Dermis microvascular lymphatic vessel endothelial cell (primary cell): ENCODE measurements around the gene SPEN. TPM values are rescaled to one million over a fixed set of nuclear protein-coding genes. Genes with fewer than 3 reads are reported as not detected.
"Not testable (repeated sequence)": the region's sequence is repeated elsewhere in the genome, so short reads cannot be mapped to it uniquely, and the experiment has no call there.

Experiments
- DNase-seq, 2 donors: peaks; one replicate each; pipeline versions ENCODE4 v3.0.0 to v3.0.0-alpha.2; 2010; ENCODE audit warnings: low read depth in 2 of 2
- total RNA-seq: library from RNA; depleted of rRNA; stranded (reverse); fragments of >200 nt; gene quantifications from 2 replicates; pipeline ENCODE4 v1.2.1, GENCODE V29; 2014

The SPEN gene
- total RNA-seq, 1 donor from 2014 or later, result 10.8 TPM

DNA sequence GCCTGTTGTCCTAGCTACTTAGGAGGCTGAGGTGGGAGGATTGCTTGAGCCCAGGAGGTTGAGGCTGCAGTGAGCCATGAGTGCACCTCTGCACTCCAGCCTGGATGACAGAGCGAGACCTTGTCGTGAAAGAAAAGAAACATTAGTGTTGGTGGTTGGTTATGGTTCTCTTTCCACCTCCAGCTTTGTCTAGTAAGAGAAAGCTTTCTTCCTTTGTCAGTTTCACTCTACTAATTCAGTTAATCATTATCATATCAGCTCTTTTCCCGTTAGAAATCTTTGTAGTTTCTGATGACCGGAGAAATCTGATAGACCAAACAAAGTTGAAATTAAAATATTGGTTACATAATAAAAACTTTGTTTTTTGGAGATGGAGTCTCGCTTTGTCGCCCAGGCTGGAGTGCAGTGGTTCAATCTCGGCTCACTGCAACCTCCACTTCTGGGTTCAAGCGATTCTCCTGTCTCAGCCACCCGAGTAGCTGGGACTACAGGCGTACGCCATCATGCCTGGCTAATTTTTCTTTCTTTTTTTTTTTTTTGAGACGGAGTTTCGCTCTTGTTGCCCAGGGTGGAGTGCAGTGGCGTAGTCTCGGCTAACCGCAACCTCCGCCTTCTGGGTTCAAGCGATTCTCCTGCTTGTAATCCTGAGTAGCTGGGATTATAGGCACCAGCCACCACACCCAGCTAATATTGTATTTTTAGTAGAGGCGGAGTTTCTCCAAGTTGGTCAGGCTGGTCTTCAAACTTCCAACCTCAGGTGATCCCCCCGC, 49.5 kb downstream of the SPEN start:
- not testable (repeated sequence) for DNase-seq

DNA sequence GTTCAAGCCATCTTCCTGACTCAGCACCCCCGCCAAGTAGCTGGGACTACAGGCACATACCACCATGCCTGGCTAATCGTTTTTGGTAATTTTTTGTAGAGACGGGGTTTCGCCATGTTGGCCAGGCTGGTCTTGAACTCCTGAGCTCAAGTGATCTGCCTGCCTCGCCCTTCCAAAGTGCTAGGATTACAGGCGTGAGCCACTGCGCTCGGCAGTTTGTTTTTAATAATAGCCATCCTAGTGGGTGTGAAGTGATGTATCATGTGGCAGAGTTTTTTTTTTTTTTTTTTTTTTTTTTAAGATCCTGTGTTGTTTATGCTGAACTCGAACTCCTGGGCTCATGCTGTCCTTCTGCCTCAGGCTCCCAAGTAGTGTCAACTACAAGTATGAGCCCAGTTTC, 51.8 kb downstream of the SPEN start:
- no peak for DNase-seq

DNA sequence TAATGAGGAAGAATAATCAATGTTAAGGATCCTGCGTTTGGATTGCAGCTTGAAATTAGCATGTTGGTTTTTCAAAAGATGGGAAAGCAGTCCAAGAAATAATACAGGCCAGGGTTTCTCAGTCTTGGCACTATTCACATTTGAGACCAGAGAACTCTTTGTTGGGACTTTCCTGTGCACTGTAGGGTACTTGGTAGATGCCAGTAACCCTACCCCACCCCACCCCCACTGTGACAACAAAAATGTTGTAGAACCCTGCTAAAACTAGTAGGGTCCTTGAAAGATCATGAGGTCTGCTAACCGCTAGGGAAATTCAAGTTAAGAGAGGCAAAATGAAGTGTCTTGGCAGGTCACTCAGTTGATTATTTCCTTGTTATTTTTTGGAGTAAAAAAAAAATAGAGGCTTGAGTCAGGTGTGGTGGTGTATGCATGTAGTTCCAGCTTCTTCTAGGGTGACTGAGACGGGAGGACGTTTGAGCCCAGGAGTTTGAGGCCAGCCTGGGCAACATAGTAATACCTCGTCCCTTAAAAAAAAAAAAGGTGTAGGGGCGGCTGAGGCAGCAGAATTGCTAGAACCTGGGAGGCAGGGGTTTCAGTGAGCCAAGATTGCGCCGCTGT, 53.3 kb downstream of the SPEN start:
- no peak for DNase-seq

DNA sequence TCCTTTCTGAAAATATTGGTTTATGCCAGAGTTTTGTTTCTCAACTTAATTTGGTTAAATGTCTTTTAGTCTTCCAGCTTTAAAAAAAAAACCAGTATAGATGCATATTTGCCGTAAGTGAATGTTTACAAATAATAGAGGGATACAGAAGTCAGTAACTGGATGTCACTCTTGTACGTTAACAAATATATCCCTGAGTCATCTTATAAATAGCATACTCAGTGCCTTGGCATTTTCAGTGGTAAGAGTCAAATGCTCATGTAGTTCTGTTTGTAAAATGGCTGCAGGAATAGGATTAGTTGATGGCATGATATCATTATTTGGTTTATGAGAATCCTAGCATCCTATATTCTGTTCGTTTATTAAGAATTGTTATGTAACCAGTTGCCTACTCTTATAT, 55.4 kb downstream of the SPEN start:
- DNase-seq, result peak in 1 of 2 donors; percentile 24

DNA sequence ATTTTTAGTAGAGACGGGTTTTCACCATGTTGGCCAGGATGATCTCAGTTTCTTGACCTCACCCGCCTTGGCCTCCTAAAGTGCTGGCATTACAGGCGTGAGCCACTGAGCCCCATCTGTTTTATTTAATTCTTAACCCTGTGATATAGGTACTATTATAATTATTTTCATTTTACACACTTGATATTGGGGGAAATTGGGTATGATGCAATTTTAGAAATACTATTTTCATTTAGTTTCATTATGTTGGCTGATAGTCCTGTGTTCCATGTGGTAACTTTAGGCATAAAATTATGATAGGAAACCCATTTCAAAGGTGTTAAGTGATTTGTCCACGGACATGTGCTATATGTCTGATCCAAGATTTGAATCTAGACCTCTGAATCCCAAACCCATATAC, 61.1 kb downstream of the SPEN start:
- DNase-seq, result no peak

DNA sequence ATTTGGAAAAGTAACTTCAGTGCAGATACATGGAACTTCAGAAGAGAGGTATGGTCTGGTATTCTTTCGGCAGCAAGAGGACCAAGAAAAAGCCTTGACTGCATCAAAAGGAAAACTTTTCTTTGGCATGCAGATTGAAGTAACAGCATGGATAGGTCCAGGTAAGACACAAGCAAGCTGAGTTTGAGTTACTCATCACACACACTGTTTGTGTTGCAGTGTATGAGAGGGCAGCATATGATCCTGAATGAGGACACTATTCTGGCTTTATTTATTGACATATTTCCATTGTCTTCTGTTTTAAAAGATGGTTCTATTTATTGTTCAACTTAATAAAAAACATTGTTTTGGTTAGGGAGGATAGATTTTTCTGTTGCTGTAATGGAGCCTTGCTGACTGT, 63.6 kb downstream of the SPEN start:
- DNase-seq, result no peak

DNA sequence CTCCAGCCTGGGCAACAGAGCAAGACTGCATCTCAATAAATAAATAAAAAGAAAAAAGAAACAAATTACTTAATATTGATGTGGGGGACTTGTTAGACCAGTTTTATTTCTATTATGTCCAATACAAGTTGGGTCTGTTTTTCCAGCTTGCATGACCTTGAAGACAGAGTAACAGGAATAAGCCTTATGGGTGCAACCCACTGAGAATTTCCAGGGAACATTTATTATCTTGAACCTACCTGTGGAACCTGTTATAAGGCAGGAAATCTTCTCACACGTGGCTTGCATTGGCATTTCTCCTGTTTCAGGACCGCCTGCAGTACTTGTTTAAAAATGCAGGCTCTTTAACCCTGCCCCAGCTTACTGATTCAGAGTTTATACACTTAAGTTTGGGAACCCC, 64.4 kb downstream of the SPEN start:
- no peak for DNase-seq

DNA sequence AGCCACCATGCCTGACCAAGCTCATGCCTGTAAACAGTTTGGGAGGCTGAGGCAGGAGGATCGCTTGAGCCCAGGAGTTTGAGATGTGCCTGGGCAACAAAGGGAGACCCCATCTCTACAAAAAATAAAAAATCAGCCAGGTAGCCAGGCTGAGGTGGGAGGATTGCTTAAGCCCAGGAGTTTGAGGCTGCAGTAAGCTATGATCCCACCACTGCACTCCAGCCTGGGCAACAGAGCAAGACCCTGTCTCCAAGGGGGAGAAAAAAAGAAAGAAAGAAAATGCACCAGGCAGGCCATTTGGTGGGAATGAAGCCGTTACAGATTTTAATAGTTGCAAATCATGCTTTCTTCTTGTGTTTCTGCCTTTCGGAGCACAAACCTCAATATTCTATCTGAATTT, 66.1 kb downstream of the SPEN start:
- not testable (repeated sequence) for DNase-seq

DNA sequence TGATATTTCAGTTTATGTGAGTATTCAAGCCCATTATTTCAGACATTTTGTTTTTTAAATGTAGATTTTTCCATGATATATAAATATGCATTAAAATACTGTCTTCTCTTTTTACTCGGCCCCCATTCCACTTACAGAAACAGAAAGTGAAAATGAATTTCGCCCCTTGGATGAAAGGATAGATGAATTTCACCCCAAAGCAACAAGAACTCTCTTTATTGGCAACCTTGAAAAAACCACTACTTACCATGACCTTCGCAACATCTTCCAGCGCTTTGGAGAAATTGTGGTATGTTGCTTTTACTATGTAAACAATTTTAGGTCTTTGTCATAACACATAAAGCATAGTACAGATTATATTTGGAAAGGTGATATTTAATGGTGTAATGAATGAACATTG, 68.5 kb downstream of the SPEN start:
- DNase-seq, result peak in 1 of 2 donors; percentile 5

DNA sequence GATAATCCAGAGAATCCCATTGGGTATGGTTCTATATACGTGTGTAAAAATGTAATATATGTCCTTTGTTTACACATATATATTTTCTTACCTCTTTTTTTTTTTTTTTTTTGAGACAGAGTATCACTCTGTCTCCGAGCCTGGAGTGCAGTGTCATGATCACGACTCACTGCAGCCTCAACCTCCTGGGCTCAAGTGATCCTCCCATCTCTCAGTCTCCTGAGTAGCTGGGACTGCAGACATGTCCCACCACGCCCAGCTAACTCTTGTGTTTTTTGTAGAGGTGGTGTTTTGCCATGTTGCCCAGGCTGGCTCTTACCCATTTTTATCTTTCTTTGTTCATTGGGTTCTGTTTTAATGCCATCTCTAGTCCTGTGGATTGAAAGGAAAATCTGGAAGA, 68.9 kb downstream of the SPEN start:
- DNase-seq, result no peak

DNA sequence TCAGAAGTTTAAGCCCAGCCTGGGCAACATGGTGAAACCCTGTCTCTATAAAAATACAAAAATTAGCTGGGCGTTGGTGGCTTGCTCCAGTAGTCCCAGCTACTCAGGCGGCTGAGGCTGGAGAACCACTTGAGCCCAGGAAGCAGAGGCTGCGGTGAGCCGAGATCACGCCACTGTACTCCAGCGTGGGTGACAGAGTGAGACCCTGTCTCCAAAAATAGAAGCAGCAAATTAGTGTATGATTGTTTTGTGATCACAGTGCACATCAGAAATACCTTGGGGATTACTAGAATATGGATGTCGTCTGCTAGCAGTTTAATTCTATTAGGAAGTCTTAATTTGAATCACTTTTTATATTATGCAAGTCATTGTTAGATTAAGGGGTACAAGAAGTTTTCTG, 69.4 kb downstream of the SPEN start:
- no peak for DNase-seq

DNA sequence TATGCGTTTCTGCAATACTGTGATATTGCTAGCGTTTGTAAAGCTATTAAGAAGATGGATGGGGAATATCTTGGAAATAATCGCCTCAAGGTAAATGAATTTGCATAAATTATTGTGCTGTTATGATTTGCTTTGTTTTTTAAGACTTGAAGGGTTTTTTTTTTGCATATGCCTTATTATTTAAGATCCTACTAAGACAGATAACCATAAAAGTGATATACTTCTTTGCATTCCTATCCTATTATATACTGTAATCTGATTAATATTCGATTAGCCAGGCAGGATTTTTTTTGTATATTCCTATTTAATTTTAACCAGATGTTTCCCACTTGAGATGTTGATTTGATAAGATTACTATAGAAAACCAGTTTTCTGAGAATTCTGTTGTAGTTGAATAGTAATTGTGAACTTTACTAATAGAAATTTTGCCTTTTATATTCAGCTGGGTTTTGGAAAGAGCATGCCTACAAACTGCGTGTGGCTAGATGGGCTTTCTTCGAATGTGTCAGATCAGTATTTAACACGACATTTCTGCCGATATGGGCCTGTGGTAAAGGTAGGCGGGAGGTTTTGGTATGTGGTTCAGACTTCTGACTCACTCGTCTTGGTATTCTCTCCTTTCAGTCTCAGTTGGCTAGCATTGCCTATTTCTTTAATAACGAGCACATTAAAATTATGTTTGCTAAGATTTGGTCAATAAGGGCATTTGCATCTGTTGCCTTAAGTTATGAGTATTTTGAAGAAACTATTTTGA, 71.6 kb downstream of the SPEN start:
- DNase-seq, result no peak

DNA sequence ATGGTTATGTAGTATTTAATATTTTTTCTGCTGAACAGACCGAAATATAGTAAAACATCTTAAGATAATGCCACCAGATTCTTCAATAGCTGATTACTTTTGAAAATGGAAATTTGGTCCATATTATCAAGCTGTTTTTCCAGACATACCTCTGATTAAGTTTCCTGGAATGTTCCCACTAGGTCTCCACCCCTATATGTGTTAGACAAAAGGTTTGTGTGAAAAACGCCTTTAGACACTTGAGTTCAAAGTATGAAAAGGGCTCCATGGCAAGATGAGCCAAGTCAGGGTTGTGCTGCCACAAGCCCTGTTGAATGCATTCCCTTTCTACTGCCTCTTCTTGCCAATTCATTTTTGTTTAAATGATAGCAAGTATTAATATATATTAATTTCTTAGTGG, 75.7 kb downstream of the SPEN start:
- DNase-seq, result peak in 1 of 2 donors; percentile 51

DNA sequence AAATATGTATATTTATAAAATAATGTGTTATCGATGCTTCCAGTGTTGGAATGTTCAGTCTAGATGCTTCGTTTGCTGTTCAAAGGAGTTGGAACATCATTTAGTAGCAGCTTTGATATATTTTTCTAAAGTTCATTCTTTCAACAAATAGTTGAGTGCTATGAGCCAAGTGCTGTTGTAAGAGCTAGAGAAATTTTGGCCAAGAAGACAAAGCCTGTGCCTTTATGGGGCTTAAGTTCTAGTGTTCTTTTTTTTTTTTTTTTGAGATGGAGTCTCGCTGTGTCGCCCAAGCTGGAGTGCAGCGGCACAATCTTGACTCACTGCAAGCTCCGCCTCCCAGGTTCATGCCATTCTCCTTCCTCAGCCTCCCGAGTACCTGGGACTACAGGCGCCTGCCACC, 78.9 kb downstream of the SPEN start:
- DNase-seq, result not testable (repeated sequence)

DNA sequence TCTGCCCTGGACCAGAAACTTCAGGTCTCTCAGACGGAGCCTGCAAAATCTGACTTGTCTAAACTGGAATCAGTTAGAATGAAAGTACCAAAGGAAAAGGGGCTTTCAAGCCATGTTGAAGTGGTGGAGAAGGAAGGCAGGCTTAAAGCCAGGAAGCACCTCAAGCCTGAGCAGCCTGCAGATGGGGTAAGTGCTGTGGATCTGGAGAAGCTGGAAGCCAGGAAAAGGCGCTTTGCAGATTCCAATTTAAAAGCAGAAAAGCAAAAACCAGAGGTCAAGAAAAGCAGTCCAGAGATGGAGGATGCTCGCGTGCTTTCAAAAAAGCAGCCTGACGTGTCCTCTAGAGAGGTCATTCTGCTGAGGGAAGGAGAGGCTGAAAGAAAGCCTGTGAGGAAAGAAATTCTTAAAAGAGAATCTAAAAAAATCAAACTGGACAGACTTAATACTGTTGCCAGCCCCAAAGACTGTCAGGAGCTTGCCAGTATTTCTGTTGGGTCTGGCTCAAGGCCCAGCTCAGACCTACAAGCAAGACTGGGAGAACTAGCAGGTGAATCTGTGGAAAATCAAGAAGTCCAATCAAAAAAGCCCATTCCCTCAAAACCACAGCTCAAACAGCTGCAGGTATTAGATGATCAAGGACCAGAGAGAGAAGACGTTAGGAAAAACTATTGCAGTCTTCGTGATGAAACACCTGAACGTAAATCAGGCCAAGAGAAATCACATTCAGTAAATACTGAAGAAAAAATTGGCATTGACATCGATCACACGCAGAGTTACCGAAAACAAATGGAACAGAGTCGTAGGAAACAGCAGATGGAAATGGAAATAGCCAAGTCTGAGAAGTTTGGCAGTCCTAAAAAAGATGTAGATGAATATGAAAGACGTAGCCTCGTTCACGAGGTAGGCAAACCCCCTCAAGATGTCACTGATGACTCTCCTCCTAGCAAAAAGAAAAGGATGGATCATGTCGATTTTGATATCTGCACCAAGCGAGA, 81.8 kb downstream of the SPEN start:
- DNase-seq, result no peak

DNA sequence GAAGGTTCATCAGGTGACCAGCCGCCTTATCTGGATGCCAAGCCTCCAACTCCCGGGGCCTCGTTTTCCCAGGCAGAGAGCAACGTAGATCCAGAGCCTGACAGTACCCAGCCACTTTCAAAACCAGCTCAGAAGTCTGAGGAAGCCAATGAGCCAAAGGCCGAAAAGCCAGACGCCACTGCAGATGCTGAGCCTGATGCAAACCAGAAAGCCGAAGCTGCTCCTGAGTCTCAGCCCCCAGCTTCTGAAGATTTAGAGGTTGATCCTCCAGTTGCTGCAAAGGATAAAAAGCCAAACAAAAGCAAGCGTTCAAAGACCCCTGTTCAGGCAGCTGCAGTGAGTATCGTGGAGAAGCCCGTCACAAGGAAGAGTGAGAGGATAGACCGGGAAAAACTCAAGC, 83.9 kb downstream of the SPEN start:
- no peak for DNase-seq

DNA sequence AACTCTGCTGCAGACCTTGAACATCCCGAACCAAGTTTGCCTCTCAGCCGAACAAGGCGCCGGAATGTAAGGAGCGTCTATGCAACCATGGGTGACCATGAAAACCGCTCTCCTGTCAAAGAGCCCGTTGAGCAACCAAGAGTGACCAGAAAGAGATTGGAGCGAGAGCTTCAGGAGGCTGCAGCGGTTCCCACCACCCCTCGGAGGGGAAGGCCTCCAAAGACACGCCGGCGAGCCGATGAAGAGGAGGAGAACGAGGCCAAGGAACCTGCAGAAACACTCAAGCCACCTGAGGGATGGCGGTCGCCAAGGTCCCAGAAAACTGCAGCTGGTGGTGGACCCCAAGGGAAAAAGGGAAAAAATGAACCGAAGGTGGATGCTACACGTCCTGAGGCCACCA, 84.4 kb downstream of the SPEN start:
- DNase-seq, result no peak

DNA sequence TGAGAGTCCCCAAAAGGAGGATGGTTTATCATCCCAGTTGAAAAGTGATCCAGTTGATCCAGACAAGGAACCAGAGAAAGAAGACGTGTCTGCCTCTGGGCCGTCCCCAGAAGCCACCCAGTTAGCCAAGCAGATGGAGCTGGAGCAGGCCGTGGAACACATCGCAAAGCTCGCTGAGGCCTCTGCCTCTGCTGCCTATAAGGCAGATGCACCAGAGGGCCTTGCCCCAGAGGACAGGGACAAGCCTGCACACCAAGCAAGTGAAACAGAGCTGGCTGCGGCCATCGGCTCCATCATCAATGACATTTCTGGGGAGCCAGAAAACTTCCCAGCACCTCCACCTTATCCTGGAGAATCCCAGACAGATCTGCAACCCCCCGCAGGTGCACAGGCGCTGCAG, 85.1 kb downstream of the SPEN start:
- no peak for DNase-seq

DNA sequence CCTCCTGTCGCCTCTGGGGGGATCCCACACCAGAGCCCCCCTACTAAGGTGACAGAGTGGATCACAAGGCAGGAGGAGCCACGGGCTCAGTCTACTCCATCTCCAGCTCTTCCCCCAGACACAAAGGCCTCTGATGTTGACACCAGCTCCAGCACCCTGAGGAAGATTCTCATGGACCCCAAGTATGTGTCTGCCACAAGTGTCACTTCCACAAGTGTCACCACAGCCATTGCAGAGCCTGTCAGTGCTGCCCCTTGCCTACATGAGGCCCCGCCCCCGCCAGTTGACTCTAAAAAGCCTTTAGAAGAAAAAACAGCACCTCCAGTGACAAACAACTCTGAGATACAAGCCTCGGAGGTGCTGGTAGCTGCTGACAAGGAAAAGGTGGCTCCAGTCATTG, 86.2 kb downstream of the SPEN start:
- DNase-seq, result no peak

DNA sequence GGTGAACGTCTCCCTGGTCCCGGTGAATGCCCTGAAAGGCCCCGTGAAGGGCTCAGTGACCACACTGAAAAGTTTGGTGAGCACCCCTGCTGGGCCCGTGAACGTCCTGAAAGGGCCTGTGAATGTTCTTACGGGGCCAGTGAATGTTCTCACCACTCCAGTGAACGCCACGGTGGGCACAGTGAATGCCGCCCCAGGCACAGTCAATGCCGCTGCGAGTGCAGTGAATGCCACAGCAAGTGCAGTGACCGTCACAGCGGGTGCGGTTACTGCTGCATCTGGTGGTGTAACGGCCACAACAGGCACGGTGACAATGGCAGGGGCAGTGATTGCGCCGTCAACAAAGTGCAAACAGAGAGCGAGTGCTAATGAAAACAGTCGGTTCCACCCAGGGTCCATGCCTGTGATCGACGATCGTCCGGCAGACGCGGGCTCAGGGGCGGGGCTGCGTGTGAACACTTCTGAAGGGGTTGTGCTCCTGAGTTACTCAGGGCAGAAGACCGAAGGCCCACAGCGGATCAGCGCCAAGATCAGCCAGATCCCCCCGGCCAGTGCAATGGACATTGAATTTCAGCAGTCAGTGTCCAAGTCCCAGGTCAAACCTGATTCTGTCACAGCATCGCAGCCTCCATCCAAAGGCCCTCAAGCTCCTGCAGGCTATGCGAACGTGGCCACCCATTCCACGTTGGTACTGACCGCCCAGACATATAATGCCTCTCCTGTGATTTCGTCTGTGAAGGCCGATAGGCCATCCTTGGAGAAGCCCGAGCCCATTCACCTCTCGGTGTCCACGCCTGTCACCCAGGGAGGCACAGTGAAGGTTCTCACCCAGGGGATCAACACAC, 86.9 kb downstream of the SPEN start:
- no peak for DNase-seq
